Measurements from ENCODE around the gene GID8.

DNA sequence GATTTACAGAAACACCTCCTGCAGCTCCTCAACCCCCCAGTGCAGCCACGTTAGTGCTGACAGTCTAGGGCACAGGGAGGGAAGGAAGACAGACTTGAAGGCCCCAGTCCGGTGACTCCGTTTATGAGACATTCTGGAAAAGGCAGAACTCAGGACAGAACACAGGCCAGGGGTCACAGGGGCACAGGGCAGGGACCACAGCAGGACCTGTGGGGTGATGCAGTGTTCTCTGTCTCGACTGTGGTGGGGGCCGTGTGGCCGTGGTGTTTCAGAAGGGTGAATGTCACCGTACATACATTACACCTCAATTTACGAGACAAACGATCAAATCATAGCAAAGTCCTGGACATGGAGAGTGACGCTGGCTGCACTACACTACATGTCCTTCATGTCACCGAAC is 57.5 kb downstream of the GID8 start:
- TF ChIP-seq, protein P1, sequence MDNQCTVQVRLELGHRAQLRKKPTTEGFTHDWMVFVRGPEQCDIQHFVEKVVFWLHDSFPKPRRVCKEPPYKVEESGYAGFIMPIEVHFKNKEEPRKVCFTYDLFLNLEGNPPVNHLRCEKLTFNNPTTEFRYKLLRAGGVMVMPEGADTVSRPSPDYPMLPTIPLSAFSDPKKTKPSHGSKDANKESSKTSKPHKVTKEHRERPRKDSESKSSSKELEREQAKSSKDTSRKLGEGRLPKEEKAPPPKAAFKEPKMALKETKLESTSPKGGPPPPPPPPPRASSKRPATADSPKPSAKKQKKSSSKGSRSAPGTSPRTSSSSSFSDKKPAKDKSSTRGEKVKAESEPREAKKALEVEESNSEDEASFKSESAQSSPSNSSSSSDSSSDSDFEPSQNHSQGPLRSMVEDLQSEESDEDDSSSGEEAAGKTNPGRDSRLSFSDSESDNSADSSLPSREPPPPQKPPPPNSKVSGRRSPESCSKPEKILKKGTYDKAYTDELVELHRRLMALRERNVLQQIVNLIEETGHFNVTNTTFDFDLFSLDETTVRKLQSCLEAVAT (IDR thresholded peaks at IDR 0.05) = no peak
- no peak for TF ChIP-seq ZNF263 (CRISPR knock-in tag; IDR thresholded peaks at IDR 0.05; ENCODE audit: borderline replicate concordance)
